ENCODE results near the gene SLFN11.
"Not testable (repeated sequence)": the region's sequence is repeated elsewhere in the genome, so short reads cannot be mapped to it uniquely, and the experiment has no call there.

DNA sequence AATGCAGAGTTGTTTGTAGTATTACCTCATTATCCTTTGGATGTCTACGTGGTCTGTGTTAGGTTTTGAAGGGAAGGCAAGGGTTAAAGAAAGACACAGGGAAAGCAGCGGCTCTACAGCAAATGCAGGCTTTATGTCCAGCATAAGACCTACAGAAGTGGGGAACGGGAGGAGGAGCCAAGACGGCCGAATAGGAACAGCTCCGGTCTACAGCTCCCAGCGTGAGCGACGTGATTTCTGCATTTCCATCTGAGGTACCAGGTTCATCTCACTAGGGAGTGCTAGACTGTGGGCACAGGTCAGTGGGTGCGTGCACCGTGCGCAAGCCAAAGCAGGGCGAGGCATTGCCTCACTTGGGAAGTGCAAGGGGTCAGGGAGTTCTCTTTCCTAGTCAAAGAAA lies 20.4 kb upstream of the SLFN11 start:
- TF ChIP-seq, protein P1, sequence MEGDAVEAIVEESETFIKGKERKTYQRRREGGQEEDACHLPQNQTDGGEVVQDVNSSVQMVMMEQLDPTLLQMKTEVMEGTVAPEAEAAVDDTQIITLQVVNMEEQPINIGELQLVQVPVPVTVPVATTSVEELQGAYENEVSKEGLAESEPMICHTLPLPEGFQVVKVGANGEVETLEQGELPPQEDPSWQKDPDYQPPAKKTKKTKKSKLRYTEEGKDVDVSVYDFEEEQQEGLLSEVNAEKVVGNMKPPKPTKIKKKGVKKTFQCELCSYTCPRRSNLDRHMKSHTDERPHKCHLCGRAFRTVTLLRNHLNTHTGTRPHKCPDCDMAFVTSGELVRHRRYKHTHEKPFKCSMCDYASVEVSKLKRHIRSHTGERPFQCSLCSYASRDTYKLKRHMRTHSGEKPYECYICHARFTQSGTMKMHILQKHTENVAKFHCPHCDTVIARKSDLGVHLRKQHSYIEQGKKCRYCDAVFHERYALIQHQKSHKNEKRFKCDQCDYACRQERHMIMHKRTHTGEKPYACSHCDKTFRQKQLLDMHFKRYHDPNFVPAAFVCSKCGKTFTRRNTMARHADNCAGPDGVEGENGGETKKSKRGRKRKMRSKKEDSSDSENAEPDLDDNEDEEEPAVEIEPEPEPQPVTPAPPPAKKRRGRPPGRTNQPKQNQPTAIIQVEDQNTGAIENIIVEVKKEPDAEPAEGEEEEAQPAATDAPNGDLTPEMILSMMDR (IDR thresholded peaks at IDR 0.05), result not testable (repeated sequence)
- TF ChIP-seq POLR2A (IDR thresholded peaks at IDR 0.05), result not testable (repeated sequence)

Measured in suprapubic skin (tissue), 3 donors.